SJCRH30 (cell line): ENCODE results near the gene JAZF1. TPM values are rescaled to one million over a fixed set of nuclear protein-coding genes. Genes with fewer than 3 reads are reported as not detected.
"Not testable (repeated sequence)": the region's sequence is repeated elsewhere in the genome, so short reads cannot be mapped to it uniquely, and the experiment has no call there.

Source experiments
- DNase-seq, 2 experiments: peaks; one replicate each; pipeline ENCODE4 v3.0.0-alpha.2; 2015 to 2020
- H3K27ac ChIP-seq: fragments of 250-450 bp; sonication (Bioruptor Pico); 2 replicates; pipeline ENCODE4 v1.5.1; 2020; ENCODE audit warnings: mild to moderate bottlenecking, moderate library complexity
- H3K27me3 ChIP-seq: fragments of 250-450 bp; sonication (Bioruptor Pico); 2 replicates; pipeline ENCODE4 v1.5.1; 2020; ENCODE audit warnings: mild to moderate bottlenecking, moderate library complexity
- H3K36me3 ChIP-seq: fragments of 250-450 bp; sonication (Bioruptor Pico); 2 replicates; pipeline ENCODE4 v1.5.1; 2020; ENCODE audit warnings: mild to moderate bottlenecking, moderate library complexity
- H3K4me1 ChIP-seq: fragments of 250-450 bp; sonication (Bioruptor Pico); 2 replicates; pipeline ENCODE4 v1.5.1; 2020; ENCODE audit warnings: mild to moderate bottlenecking, moderate library complexity
- H3K4me3 ChIP-seq: fragments of 250-450 bp; sonication (Bioruptor Pico); 2 replicates; pipeline ENCODE4 v1.5.1; 2020; ENCODE audit warnings: mild to moderate bottlenecking, moderate library complexity
- H3K9me3 ChIP-seq: fragments of 250-450 bp; sonication (Bioruptor Pico); replicated peaks from 2 replicates; pipeline ENCODE4 v1.5.1; 2020; ENCODE audit warnings: mild to moderate bottlenecking, moderate library complexity
- total RNA-seq: library from RNA; depleted of rRNA; stranded (reverse); fragments of >200 nt; shearing (Covaris generic); gene quantifications from 2 replicates; pipeline ENCODE4 v1.2.3, GENCODE V29; 2014

The JAZF1 gene
- total RNA-seq, 1 experiment from 2014 or later, result 10.5 TPM

GRCh38 chr7:28015169-28015568 lies 165.4 kb downstream of the JAZF1 start:
- DNase-seq, result no peak
- Histone ChIP-seq H3K27ac (no peak overlapping the region), H3K36me3 (no peaks in the 10 kb centered on the region), H3K4me3 (no peak overlapping the region), H3K9me3 (no peaks in the 10 kb centered on the region), H3K4me1 (peaks cover 27% of the 10 kb centered on the region), H3K27me3 (no peaks in the 10 kb centered on the region)

GRCh38 chr7:28014340-28014739 lies 166.3 kb downstream of the JAZF1 start:
- DNase-seq, H3K4me3 ChIP-seq, H3K27me3 ChIP-seq, H3K36me3 ChIP-seq, H3K9me3 ChIP-seq, H3K27ac ChIP-seq: not testable (repeated sequence)
- H3K4me1 ChIP-seq, result peaks cover 20% of the 10 kb centered on the region

- no peaks in the 10 kb centered on the region for H3K9me3 ChIP-seq
- DNase-seq, result no peak
- no peaks in the 10 kb centered on the region for H3K36me3 ChIP-seq
- H3K27ac ChIP-seq, result no peak overlapping the region
- H3K4me3 ChIP-seq, result no peak overlapping the region
- no peaks in the 10 kb centered on the region for H3K27me3 ChIP-seq
- H3K4me1 ChIP-seq, result peaks cover 11% of the 10 kb centered on the region
Measured at GRCh38 chr7:28013441-28013840, 167.2 kb downstream of the JAZF1 start.

GRCh38 chr7:28013019-28013418 lies 167.6 kb downstream of the JAZF1 start:
- H3K9me3 ChIP-seq, result no peaks in the 10 kb centered on the region
- no peak overlapping the region for H3K27ac ChIP-seq
- no peaks in the 10 kb centered on the region for H3K27me3 ChIP-seq
- no peaks in the 10 kb centered on the region for H3K36me3 ChIP-seq
- DNase-seq, result no peak
- H3K4me1 ChIP-seq, result peaks cover 7% of the 10 kb centered on the region
- no peak overlapping the region for H3K4me3 ChIP-seq

- Histone ChIP-seq H3K27ac (no peak overlapping the region), H3K36me3 (no peaks in the 10 kb centered on the region), H3K9me3 (no peaks in the 10 kb centered on the region), H3K4me3 (no peak overlapping the region), H3K4me1 (no peaks in the 10 kb centered on the region), H3K27me3 (no peaks in the 10 kb centered on the region)
- DNase-seq, result no peak
Measured at GRCh38 chr7:28008911-28009310, 171.7 kb downstream of the JAZF1 start.

- DNase-seq, result no peak
- Histone ChIP-seq H3K27me3 (no peaks in the 10 kb centered on the region), H3K4me1 (no peaks in the 10 kb centered on the region), H3K4me3 (no peak overlapping the region), H3K9me3 (no peaks in the 10 kb centered on the region), H3K27ac (no peak overlapping the region), H3K36me3 (no peaks in the 10 kb centered on the region)
Measured at GRCh38 chr7:28008171-28008570, 172.4 kb downstream of the JAZF1 start.

- H3K36me3 ChIP-seq, result no peaks in the 10 kb centered on the region
- DNase-seq, result no peak
- no peaks in the 10 kb centered on the region for H3K4me1 ChIP-seq
- no peaks in the 10 kb centered on the region for H3K27me3 ChIP-seq
- no peak overlapping the region for H3K27ac ChIP-seq
- H3K9me3 ChIP-seq, result no peaks in the 10 kb centered on the region
- no peak overlapping the region for H3K4me3 ChIP-seq
Measured at GRCh38 chr7:28006491-28006890, 174.1 kb downstream of the JAZF1 start.

- no peaks in the 10 kb centered on the region for H3K36me3 ChIP-seq
- H3K4me1 ChIP-seq, result no peaks in the 10 kb centered on the region
- H3K27me3 ChIP-seq, result no peaks in the 10 kb centered on the region
- no peak overlapping the region for H3K27ac ChIP-seq
- DNase-seq, result no peak
- no peaks in the 10 kb centered on the region for H3K9me3 ChIP-seq
- no peak overlapping the region for H3K4me3 ChIP-seq
Measured at GRCh38 chr7:28005847-28006231, 174.8 kb downstream of the JAZF1 start.

GRCh38 chr7:28005075-28005846 lies 175.3 kb downstream of the JAZF1 start:
- no peak overlapping the region for H3K4me3 ChIP-seq
- no peaks in the 10 kb centered on the region for H3K36me3 ChIP-seq
- H3K9me3 ChIP-seq, result no peaks in the 10 kb centered on the region
- H3K27me3 ChIP-seq, result no peaks in the 10 kb centered on the region
- H3K27ac ChIP-seq, result no peak overlapping the region
- H3K4me1 ChIP-seq, result no peaks in the 10 kb centered on the region
- DNase-seq, result no peak

- Histone ChIP-seq H3K27me3 (no peaks in the 10 kb centered on the region), H3K27ac (no peak overlapping the region), H3K36me3 (no peaks in the 10 kb centered on the region), H3K9me3 (no peaks in the 10 kb centered on the region), H3K4me1 (no peaks in the 10 kb centered on the region), H3K4me3 (no peak overlapping the region)
- DNase-seq, result no peak
Measured at GRCh38 chr7:28003408-28003807, 177.2 kb downstream of the JAZF1 start.

- Histone ChIP-seq H3K9me3 (no peaks in the 10 kb centered on the region), H3K27ac (no peak overlapping the region), H3K36me3 (no peaks in the 10 kb centered on the region), H3K27me3 (no peaks in the 10 kb centered on the region), H3K4me1 (no peaks in the 10 kb centered on the region), H3K4me3 (no peak overlapping the region)
- DNase-seq, result peak in 1 of 2 experiments; percentile 39
Measured at GRCh38 chr7:28002638-28003037, 178.0 kb downstream of the JAZF1 start.

GRCh38 chr7:28001896-28002295 lies 178.7 kb downstream of the JAZF1 start:
- Histone ChIP-seq H3K4me3 (no peak overlapping the region), H3K27me3 (no peaks in the 10 kb centered on the region), H3K9me3 (no peaks in the 10 kb centered on the region), H3K36me3 (no peaks in the 10 kb centered on the region), H3K27ac (no peak overlapping the region), H3K4me1 (no peaks in the 10 kb centered on the region)
- no peak for DNase-seq

GRCh38 chr7:27999829-28000228 lies 180.8 kb downstream of the JAZF1 start:
- no peaks in the 10 kb centered on the region for H3K27me3 ChIP-seq
- no peak overlapping the region for H3K27ac ChIP-seq
- no peaks in the 10 kb centered on the region for H3K9me3 ChIP-seq
- no peak overlapping the region for H3K4me3 ChIP-seq
- 0 out of 2 replicates have a peak, but pooled peaks cover under 1% of the 10 kb centered on the region for H3K4me1 ChIP-seq
- H3K36me3 ChIP-seq, result no peaks in the 10 kb centered on the region
- DNase-seq, result peak in 1 of 2 experiments; percentile 49

GRCh38 chr7:27998382-27998781 lies 182.2 kb downstream of the JAZF1 start:
- 0 out of 2 replicates have a peak, but pooled peaks cover 5% of the 10 kb centered on the region for H3K4me1 ChIP-seq
- H3K4me3 ChIP-seq, result no peak overlapping the region
- no peak for DNase-seq
- no peaks in the 10 kb centered on the region for H3K27me3 ChIP-seq
- no peaks in the 10 kb centered on the region for H3K9me3 ChIP-seq
- no peak overlapping the region for H3K27ac ChIP-seq
- no peaks in the 10 kb centered on the region for H3K36me3 ChIP-seq

GRCh38 chr7:27997188-27997707 lies 183.3 kb downstream of the JAZF1 start:
- no peaks in the 10 kb centered on the region for H3K9me3 ChIP-seq
- no peak overlapping the region for H3K4me3 ChIP-seq
- H3K27me3 ChIP-seq, result no peaks in the 10 kb centered on the region
- no peak overlapping the region for H3K27ac ChIP-seq
- no peaks in the 10 kb centered on the region for H3K36me3 ChIP-seq
- DNase-seq, result no peak
- H3K4me1 ChIP-seq, result peaks cover 8% of the 10 kb centered on the region; the same call in 1 of the 2 replicates

- Histone ChIP-seq H3K4me3 (no peak overlapping the region), H3K9me3 (no peaks in the 10 kb centered on the region), H3K27me3 (no peaks in the 10 kb centered on the region), H3K36me3 (no peaks in the 10 kb centered on the region), H3K4me1 (peaks cover 8% of the 10 kb centered on the region; the same call in 1 of the 2 replicates), H3K27ac (no peak overlapping the region)
- DNase-seq, result no peak
Measured at GRCh38 chr7:27996141-27996540, 184.5 kb downstream of the JAZF1 start.
